Subcutaneous adipose tissue (tissue), 4 donors: ENCODE measurements around the gene SGPP2. TPM values are rescaled to one million over a fixed set of nuclear protein-coding genes. Genes with fewer than 3 reads are reported as not detected.

Experiments
- CTCF ChIP-seq: fragments of 450-650 bp; IDR thresholded peaks from one replicate; pipeline ENCODE4 v1.5.1; 2016; ENCODE audit warnings: low read depth, mild to moderate bottlenecking, control low read depth, antibody characterized with exemption, moderate library complexity
- total RNA-seq, 4 donors: library from RNA; depleted of rRNA; stranded (reverse); fragments of >200 nt; gene quantifications; one replicate each; pipeline ENCODE4 v1.1.0, GENCODE V29; 2016

SGPP2 gene
- total RNA-seq, 4 donors from 2014 or later, result 0.16 TPM; not detected in 3

GRCh38 chr2:222480497-222480896 lies 56.2 kb downstream of the SGPP2 start:
- TF ChIP-seq CTCF, result no peak

- TF ChIP-seq CTCF, result no peak
These were observed 57.6 kb downstream of the SGPP2 start for GRCh38 chr2:222481941-222482340.

GRCh38 chr2:222483513-222484039 lies 59.2 kb downstream of the SGPP2 start:
- no peak for TF ChIP-seq CTCF

GRCh38 chr2:222485367-222486211 lies 61.2 kb downstream of the SGPP2 start:
- no peak for TF ChIP-seq CTCF

- no peak for TF ChIP-seq CTCF
These were observed 65.8 kb downstream of the SGPP2 start for GRCh38 chr2:222490131-222490530.

- TF ChIP-seq CTCF, result no peak
These were observed 68.3 kb downstream of the SGPP2 start for GRCh38 chr2:222492683-222493082.

- no peak for TF ChIP-seq CTCF
These were observed 69.9 kb downstream of the SGPP2 start for GRCh38 chr2:222494104-222494739.
